Measurements from ENCODE around the gene RFX3. TPM values are rescaled to one million over a fixed set of nuclear protein-coding genes. Genes with fewer than 3 reads are reported as not detected.

The RFX3 gene
- total and polyA plus RNA-seq, 2 of the 13 experiments (the other 11 are each of a cell fraction or from before 2014, with no cell fraction given) = 2.7 to 5.3 TPM

GRCh38 chr9:3526165-3526996, 580 bp upstream of the RFX3 start (continued):
- TF ChIP-seq NFAT5 (CRISPR knock-in tag; IDR thresholded peaks at IDR 0.05) (0 out of 2 replicates have a peak, but pooled peaks have one; percentile 38), NRL (CRISPR knock-in tag; IDR thresholded peaks at IDR 0.05; ENCODE audit: borderline replicate concordance) (peak; percentile 73; the same call in 1 of the 2 replicates), KLF11 (CRISPR knock-in tag; IDR thresholded peaks at IDR 0.05) (no peak; the same call in 1 of the 2 replicates), ARID2 (CRISPR knock-in tag; IDR thresholded peaks at IDR 0.05; ENCODE audit: borderline replicate concordance) (peak; percentile 42; the same call in 1 of the 2 replicates), CC2D1A (CRISPR knock-in tag; IDR thresholded peaks at IDR 0.05) (no peak; the same call in 1 of the 2 replicates), ZNF775 (CRISPR knock-in tag; IDR thresholded peaks at IDR 0.05; ENCODE audit: borderline replicate concordance) (no peak), ZNF772 (CRISPR knock-in tag; IDR thresholded peaks at IDR 0.05) (peak; percentile 96), ZNF10 (CRISPR knock-in tag; IDR thresholded peaks at IDR 0.05; ENCODE audit: borderline replicate concordance, low read depth) (no peak), TOPORS (CRISPR knock-in tag; IDR thresholded peaks at IDR 0.05) (no peak; the same call in none of the 2 replicates), AHR (CRISPR knock-in tag; IDR thresholded peaks at IDR 0.05) (peak; percentile 78; the same call in 1 of the 2 replicates), ESRRA (CRISPR knock-in tag; IDR thresholded peaks at IDR 0.05; ENCODE audit: low read depth) (peak; percentile 55; the same call in 1 of the 2 replicates), ZNF512 (CRISPR knock-in tag; IDR thresholded peaks at IDR 0.05) (no peak; the same call in 1 of the 2 replicates), SP140L (CRISPR knock-in tag; IDR thresholded peaks at IDR 0.05; ENCODE audit: borderline replicate concordance) (no peak), ZNF546 (CRISPR knock-in tag; conservative IDR thresholded peaks at IDR 0.05) (no peak; the same call in 1 of the 2 replicates), AHDC1 (CRISPR knock-in tag; IDR thresholded peaks at IDR 0.05; ENCODE audit: borderline replicate concordance) (no peak)

Measured in HepG2 (cell line).